Cardiac muscle cell (in vitro differentiated cells and primary cell): ENCODE measurements around the gene MDFIC. TPM values are rescaled to one million over a fixed set of nuclear protein-coding genes. Genes with fewer than 3 reads are reported as not detected.
A peak's percentile ranks its signal among the peaks of the same experiment; 100 is the strongest.

ENCODE experiments used
- DNase-seq, 2 donors: peaks; one replicate each; pipeline versions ENCODE4 v3.0.0 to v3.0.0-alpha.2; 2010 to 2017; ENCODE audit warnings: low read depth in 1 of 2, low spot score in 1 of 2
- H3K27ac ChIP-seq: fragments of 200-600 bp; sonication (generic); 2 replicates; pipeline ENCODE4 v1.5.1; 2016
- H3K27me3 ChIP-seq: fragments of 200-600 bp; sonication (generic); 2 replicates; pipeline ENCODE4 v1.6.0; 2016; ENCODE audit warnings: control low read depth
- H3K36me3 ChIP-seq: fragments of 200-600 bp; sonication (generic); 2 replicates; pipeline ENCODE4 v1.5.1; 2016; ENCODE audit warnings: control low read depth
- H3K4me1 ChIP-seq: fragments of 200-600 bp; sonication (generic); 2 replicates; pipeline ENCODE4 v1.8.1; 2017; ENCODE audit warnings: low read depth, mild to moderate bottlenecking, mixed run types
- H3K4me3 ChIP-seq: fragments of 200-600 bp; sonication (generic); 2 replicates; pipeline ENCODE4 v1.5.1; 2016; ENCODE audit warnings: mild to moderate bottlenecking
- H3K9me3 ChIP-seq: fragments of 200-600 bp; sonication (generic); 2 replicates; pipeline ENCODE4 v1.5.1; 2017; ENCODE audit warnings: low read depth, mild to moderate bottlenecking, control low read depth
- polyA plus RNA-seq: library from polyadenylated mRNA; unstranded; fragments of >200 nt; fragmentation: Nextera tagmentation; extraction: Ambion mirVana; gene quantifications from 2 replicates; pipeline ENCODE4 v1.2.1, GENCODE V29; 2016
- total RNA-seq: library from RNA; depleted of rRNA; stranded (reverse); fragments of >200 nt; gene quantifications from 2 replicates; pipeline ENCODE4 v1.2.3, GENCODE V29; 2016
- TF ChIP-seq, protein P1 (sequence below): IDR thresholded peaks from 2 replicates; pipeline ENCODE4 v1.5.1; 2012; ENCODE audit warnings: low read depth, mild to moderate bottlenecking, low read length

Gene MDFIC
- total and polyA plus RNA-seq, 2 experiments from 2014 or later: 7.1 to 11.7 TPM

DNA sequence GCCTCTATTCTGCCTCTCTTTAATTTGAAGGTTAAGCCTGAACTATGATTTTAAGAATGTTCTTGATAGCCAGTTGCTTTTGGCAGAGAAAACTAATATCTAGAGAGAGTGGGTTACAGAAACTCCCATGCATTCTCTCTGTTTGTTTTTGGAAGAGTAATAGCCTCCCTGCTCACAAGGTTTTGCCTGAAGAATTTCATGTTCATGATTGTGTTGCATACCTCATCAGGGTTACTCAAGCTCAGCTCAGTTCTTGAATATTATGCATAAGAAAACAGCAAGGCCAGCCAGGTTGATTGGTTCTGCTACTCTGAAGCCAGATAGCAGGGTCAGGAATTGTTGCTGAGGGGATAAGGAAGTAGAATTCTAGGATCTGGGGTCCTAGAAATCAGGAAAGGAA, 137.4 kb downstream of the MDFIC start:
- Histone ChIP-seq H3K9me3 (no peaks in the 10 kb centered on the region), H3K36me3 (no peaks in the 10 kb centered on the region), H3K4me1 (no peaks in the 10 kb centered on the region), H3K27ac (no peak overlapping the region), H3K27me3 (no peaks in the 10 kb centered on the region), H3K4me3 (no peak overlapping the region)
- TF ChIP-seq, protein P1, sequence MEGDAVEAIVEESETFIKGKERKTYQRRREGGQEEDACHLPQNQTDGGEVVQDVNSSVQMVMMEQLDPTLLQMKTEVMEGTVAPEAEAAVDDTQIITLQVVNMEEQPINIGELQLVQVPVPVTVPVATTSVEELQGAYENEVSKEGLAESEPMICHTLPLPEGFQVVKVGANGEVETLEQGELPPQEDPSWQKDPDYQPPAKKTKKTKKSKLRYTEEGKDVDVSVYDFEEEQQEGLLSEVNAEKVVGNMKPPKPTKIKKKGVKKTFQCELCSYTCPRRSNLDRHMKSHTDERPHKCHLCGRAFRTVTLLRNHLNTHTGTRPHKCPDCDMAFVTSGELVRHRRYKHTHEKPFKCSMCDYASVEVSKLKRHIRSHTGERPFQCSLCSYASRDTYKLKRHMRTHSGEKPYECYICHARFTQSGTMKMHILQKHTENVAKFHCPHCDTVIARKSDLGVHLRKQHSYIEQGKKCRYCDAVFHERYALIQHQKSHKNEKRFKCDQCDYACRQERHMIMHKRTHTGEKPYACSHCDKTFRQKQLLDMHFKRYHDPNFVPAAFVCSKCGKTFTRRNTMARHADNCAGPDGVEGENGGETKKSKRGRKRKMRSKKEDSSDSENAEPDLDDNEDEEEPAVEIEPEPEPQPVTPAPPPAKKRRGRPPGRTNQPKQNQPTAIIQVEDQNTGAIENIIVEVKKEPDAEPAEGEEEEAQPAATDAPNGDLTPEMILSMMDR: no peak
- DNase-seq: peak in 1 of 2 donors; percentile 54

DNA sequence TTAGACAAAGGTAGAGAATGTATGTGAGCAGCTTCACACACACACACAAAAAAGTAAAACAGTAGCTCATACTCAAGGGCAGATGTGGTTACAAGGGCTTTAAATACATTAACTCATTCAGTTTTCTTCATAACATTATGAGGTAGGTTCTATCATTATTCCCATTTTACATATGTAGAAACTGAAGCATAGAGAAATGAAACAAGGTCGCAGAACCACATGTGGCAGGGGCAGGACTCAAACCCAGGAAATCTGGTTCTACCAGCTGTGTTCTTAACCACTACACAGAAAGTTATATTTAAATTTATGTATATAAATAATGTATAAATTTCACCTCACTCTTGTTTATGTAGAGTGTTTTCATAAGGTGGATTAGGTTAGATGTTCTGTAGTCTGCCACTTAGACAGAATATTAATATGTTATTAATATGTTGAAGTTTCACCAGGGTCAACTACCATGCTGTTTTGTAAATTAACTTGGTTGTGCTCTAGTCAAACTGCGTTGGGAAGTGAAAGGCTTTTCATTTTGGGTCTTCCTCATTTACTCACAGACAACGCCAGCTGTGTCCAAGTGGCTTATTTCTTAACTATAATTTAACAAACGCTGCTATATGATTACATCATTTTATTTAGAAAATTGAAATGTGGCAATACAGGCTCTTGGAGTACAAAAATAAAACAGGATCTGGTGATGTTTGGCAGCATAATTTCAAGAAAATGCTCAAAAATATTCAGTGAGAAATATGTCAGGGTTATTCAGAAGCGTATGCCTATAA, 138.4 kb downstream of the MDFIC start:
- TF ChIP-seq, protein P1: no peak
- Histone ChIP-seq H3K27ac (no peak overlapping the region), H3K27me3 (no peaks in the 10 kb centered on the region), H3K4me1 (no peaks in the 10 kb centered on the region), H3K4me3 (no peak overlapping the region), H3K9me3 (no peaks in the 10 kb centered on the region), H3K36me3 (no peaks in the 10 kb centered on the region)
- no peak for DNase-seq

DNA sequence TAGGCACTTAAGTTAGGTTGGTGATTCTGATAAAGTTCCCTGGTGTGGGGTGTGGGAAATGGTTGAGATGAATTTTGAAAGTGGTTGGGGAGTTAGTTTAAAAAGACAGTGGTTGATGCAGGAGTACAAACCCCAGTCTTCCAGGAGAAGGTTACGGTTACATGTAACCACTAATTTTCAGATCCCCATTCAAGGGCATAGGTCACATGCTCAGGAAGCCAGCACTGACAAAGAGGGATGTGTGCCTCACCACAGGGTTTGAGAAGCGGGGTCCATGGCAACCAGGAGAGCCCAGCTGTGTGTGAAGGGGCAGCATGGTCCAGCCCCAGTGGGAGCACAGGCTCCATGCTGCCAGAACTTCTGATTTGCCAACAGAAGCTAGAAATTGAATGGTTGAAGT, 144.2 kb downstream of the MDFIC start:
- no peak for DNase-seq
- Histone ChIP-seq H3K27ac (no peak overlapping the region), H3K9me3 (no peaks in the 10 kb centered on the region), H3K27me3 (no peaks in the 10 kb centered on the region), H3K36me3 (no peaks in the 10 kb centered on the region), H3K4me3 (no peak overlapping the region), H3K4me1 (no peaks in the 10 kb centered on the region)
- TF ChIP-seq, protein P1: no peak

DNA sequence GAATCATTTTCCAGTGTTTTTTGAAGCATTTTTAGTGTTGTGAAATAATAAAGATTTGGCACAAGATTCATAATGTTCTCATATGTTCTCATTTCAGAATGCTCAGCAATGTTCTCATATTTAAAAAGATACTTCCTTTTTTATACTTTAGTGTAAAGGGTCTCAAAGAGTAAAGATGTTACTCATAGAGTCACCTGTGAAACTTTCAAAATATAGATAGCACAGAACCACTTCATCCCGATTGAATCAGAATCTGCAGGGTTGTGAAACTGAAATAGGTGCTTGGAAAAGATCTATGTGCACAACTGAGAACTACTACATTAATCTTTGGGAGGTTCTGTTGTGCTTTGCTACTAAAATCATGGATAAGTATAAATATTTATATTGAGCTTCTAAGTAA, 144.7 kb downstream of the MDFIC start:
- no peak for DNase-seq
- Histone ChIP-seq H3K36me3 (no peaks in the 10 kb centered on the region), H3K4me3 (no peak overlapping the region), H3K9me3 (no peaks in the 10 kb centered on the region), H3K27ac (no peak overlapping the region), H3K4me1 (no peaks in the 10 kb centered on the region), H3K27me3 (no peaks in the 10 kb centered on the region)
- TF ChIP-seq, protein P1: no peak

DNA sequence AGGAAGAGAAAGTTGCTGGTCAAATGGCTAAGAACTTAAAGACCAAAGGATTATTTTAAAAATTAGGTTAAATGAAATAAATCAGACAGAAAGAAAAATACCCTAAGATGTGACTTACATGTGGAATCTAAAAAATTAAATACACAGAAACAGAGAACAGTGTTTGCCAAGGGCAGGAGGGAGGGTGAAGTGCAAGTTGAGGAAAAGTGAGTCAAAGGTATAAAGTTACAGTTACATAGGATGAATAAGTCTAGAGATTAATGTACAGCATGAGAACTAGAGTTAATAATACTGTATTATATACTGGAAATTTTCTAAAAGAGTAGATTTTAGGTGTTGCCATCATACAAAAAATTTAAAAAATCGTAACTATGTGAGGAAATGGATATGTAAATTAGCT, 146.3 kb downstream of the MDFIC start:
- H3K27ac ChIP-seq: no peak overlapping the region
- no peaks in the 10 kb centered on the region for H3K9me3 ChIP-seq
- H3K27me3 ChIP-seq: no peaks in the 10 kb centered on the region
- no peaks in the 10 kb centered on the region for H3K36me3 ChIP-seq
- no peak for DNase-seq
- TF ChIP-seq, protein P1: no peak
- no peaks in the 10 kb centered on the region for H3K4me1 ChIP-seq
- no peak overlapping the region for H3K4me3 ChIP-seq
